IPS-18c (cell line): ENCODE results near the gene MRPL36.

Source experiments
- H3K4me3 ChIP-seq: 2 replicates; pipeline ENCODE4 v1.7.0; 2013; ENCODE audit warnings: low read depth, mild to moderate bottlenecking, low read length, moderate library complexity; ENCODE audit not compliant: insufficient read depth
- H3K9me3 ChIP-seq: one replicate; pipeline ENCODE4 v1.6.1; 2013; ENCODE audit warnings: mild to moderate bottlenecking, low read length, moderate library complexity; ENCODE audit not compliant: control insufficient read depth, insufficient read depth

MRPL36 gene

GRCh38 chr5:1752881-1753280, 46.8 kb downstream of the MRPL36 start:
- Histone ChIP-seq H3K4me3 (no peak overlapping the region), H3K9me3 (peaks cover 3% of the 10 kb centered on the region)

- H3K9me3 ChIP-seq: no peaks in the 10 kb centered on the region
Observed at GRCh38 chr5:1751864-1752822, 47.5 kb downstream of the MRPL36 start.

GRCh38 chr5:1751026-1751863, 48.4 kb downstream of the MRPL36 start:
- H3K9me3 ChIP-seq: no peaks in the 10 kb centered on the region
- H3K4me3 ChIP-seq: no peak overlapping the region; the same call in 1 of the 2 replicates

More at GRCh38 chr5:1751864-1752822, 47.5 kb downstream of the MRPL36 start:
- no peak overlapping the region for H3K4me3 ChIP-seq

- Histone ChIP-seq H3K4me3 (no peak overlapping the region), H3K9me3 (no peaks in the 10 kb centered on the region)
Observed at GRCh38 chr5:1750469-1750868, 49.2 kb downstream of the MRPL36 start.

- H3K9me3 ChIP-seq: no peaks in the 10 kb centered on the region
- H3K4me3 ChIP-seq: no peak overlapping the region
Observed at GRCh38 chr5:1749346-1750124, 50.1 kb downstream of the MRPL36 start.

- Histone ChIP-seq H3K4me3 (no peak overlapping the region), H3K9me3 (no peaks in the 10 kb centered on the region)
Observed at GRCh38 chr5:1748845-1749244, 50.8 kb downstream of the MRPL36 start.
